IMR-90 (cell line): Measurements from ENCODE around the gene ZNF503. TPM values are rescaled to one million over a fixed set of nuclear protein-coding genes. Genes with fewer than 3 reads are reported as not detected.

Source experiments
- ATAC-seq: fragments of 200-7000 bp; cut with Tn5 transposase; 2 replicates; pipeline ENCODE4 v1.9.1; 2020; ENCODE audit warnings: low read depth, mild to moderate bottlenecking, moderate library complexity
- BruUV-seq: library from RNA; stranded (reverse); fragments of 400-500 nt; replicated peaks from 2 replicates; lab custom pipeline; 2021; lab: Mats Ljungman, UMichigan
- CTCF ChIA-PET: fragments of 300-600 bp; formaldehyde crosslinking; extraction: SDS; loops from one replicate; lab custom pipeline; 2021; ENCODE audit warnings: antibody characterized with exemption; lab: Yijun Ruan, JAX
- POLR2A ChIA-PET: fragments of 300-600 bp; sonication (Branson Sonifier 250); formaldehyde crosslinking; loops from one replicate; lab custom pipeline; 2022; ENCODE audit warnings: antibody characterized with exemption; ENCODE audit not compliant: unreplicated experiment; lab: Charles Lee
- DNase-seq: peaks from one replicate; pipeline ENCODE4 v3.0.0; 2013
- H2AFZ ChIP-seq: replicated peaks from 2 replicates; pipeline ENCODE3; 2013; ENCODE audit warnings: low read length, mild to moderate bottlenecking; ENCODE audit not compliant: poor library complexity
- H2AK5ac ChIP-seq: 2 replicates; pipeline ENCODE4 v1.6.1; 2013; ENCODE audit warnings: low read depth, low read length, inconsistent platforms
- H2AK9ac ChIP-seq: replicated peaks from 2 replicates; pipeline ENCODE3; 2013; ENCODE audit warnings: mild to moderate bottlenecking, low read depth, low read length, moderate library complexity; ENCODE audit not compliant: poor library complexity
- H2BK120ac ChIP-seq: 2 replicates; pipeline ENCODE4 v1.6.1; 2013; ENCODE audit warnings: low read depth, low read length, inconsistent platforms
- H2BK15ac ChIP-seq: 3 replicates; pipeline ENCODE4 v1.6.1; 2013; ENCODE audit warnings: low read depth, low read length, inconsistent platforms
- H2BK20ac ChIP-seq: 2 replicates; pipeline ENCODE4 v1.6.1; 2013; ENCODE audit warnings: low read depth, mild to moderate bottlenecking, inconsistent platforms, low read length, moderate library complexity
- H2BK5ac ChIP-seq: 2 replicates; pipeline ENCODE4 v1.6.1; 2013; ENCODE audit warnings: mild to moderate bottlenecking, low read depth, low read length, inconsistent platforms; ENCODE audit not compliant: poor library complexity, severe bottlenecking
- H3K14ac ChIP-seq: replicated peaks from 2 replicates; pipeline ENCODE4 v1.6.1; 2013; ENCODE audit warnings: low read depth, low read length, inconsistent platforms
- H3K18ac ChIP-seq: 2 replicates; pipeline ENCODE4 v1.6.1; 2013; ENCODE audit warnings: low read depth, low read length, control low read depth
- H3K23ac ChIP-seq: 2 replicates; pipeline ENCODE4 v1.6.1; 2013; ENCODE audit warnings: low read depth, low read length, inconsistent platforms
- H3K27ac ChIP-seq: 2 replicates; pipeline ENCODE4 v1.5.1; 2013; ENCODE audit warnings: mild to moderate bottlenecking, control low read depth, low read length; ENCODE audit not compliant: insufficient read depth
- H3K27me3 ChIP-seq: 2 replicates; pipeline ENCODE4 v1.6.1; 2013; ENCODE audit warnings: low read length; ENCODE audit not compliant: control insufficient read depth, insufficient read depth
- H3K36me3 ChIP-seq: 2 replicates; pipeline ENCODE4 v1.6.1; 2013; ENCODE audit warnings: low read length, mixed read lengths; ENCODE audit not compliant: control insufficient read depth, insufficient read depth
- H3K4ac ChIP-seq: 2 replicates; pipeline ENCODE4 v1.6.1; 2013; ENCODE audit warnings: low read depth, low read length, inconsistent platforms
- H3K4me1 ChIP-seq: 2 replicates; pipeline ENCODE4 v1.6.1; 2013; ENCODE audit warnings: low read length, mixed read lengths; ENCODE audit not compliant: control insufficient read depth, insufficient read depth
- H3K4me2 ChIP-seq: 2 replicates; pipeline ENCODE4 v1.6.1; 2013; ENCODE audit warnings: low read depth, mild to moderate bottlenecking, control low read depth, low read length, moderate library complexity
- H3K4me3 ChIP-seq: 2 replicates; pipeline ENCODE4 v1.5.1; 2013; ENCODE audit warnings: low read depth, mild to moderate bottlenecking, control low read depth, low read length, moderate library complexity; ENCODE audit not compliant: insufficient read depth
- H3K56ac ChIP-seq: 2 replicates; pipeline ENCODE4 v1.6.1; 2013; ENCODE audit warnings: low read length, inconsistent platforms; ENCODE audit not compliant: insufficient read depth; ENCODE audit errors: extremely low read depth
- H3K79me1 ChIP-seq, 2 experiments: 2 replicates each; pipeline ENCODE4 v1.6.1; 2013; ENCODE audit warnings: low read length in 2 of 2, inconsistent platforms in 1 of 2, low read depth in 1 of 2
- H3K9ac ChIP-seq: 2 replicates; pipeline ENCODE4 v1.6.1; 2013; ENCODE audit warnings: low read depth, low read length, control low read depth
- H3K9me1 ChIP-seq: 2 replicates; pipeline ENCODE4 v1.6.1; 2013; ENCODE audit warnings: low read length, inconsistent platforms; ENCODE audit not compliant: insufficient read depth
- H3K9me3 ChIP-seq: 2 replicates; pipeline ENCODE4 v1.6.1; 2013; ENCODE audit warnings: low read length; ENCODE audit not compliant: control insufficient read depth, insufficient read depth
- H4K20me1 ChIP-seq: 2 replicates; pipeline ENCODE4 v1.6.1; 2013; ENCODE audit warnings: low read length, inconsistent platforms; ENCODE audit not compliant: insufficient read depth
- H4K5ac ChIP-seq: 2 replicates; pipeline ENCODE4 v1.6.1; 2013; ENCODE audit warnings: mild to moderate bottlenecking, low read depth, low read length, control low read depth
- H4K8ac ChIP-seq, 2 experiments: 2 replicates each; pipeline ENCODE4 v1.6.1; 2013; ENCODE audit warnings: low read depth in 2 of 2, low read length in 2 of 2, control low read depth in 1 of 2, inconsistent platforms in 1 of 2
- H4K91ac ChIP-seq: 2 replicates; pipeline ENCODE4 v1.6.1; 2013; ENCODE audit warnings: low read depth, low read length, inconsistent platforms; ENCODE audit not compliant: insufficient read depth
- BHLHE40 ChIP-seq: fragments of 150-350 bp; IDR thresholded peaks from 2 replicates; pipeline ENCODE4 v1.6.1; 2016; ENCODE audit warnings: mild to moderate bottlenecking, low read depth, low read length
- CEBPB ChIP-seq: IDR thresholded peaks from 2 replicates; pipeline ENCODE4 v1.6.1; 2012; ENCODE audit warnings: low read depth, low read length, improper control_type of control experiment
- CHD1 ChIP-seq: IDR thresholded peaks from 2 replicates; pipeline ENCODE4 v1.6.1; 2012; ENCODE audit warnings: low read depth, low read length, improper control_type of control experiment
- CTCF ChIP-seq: conservative IDR thresholded peaks from 2 replicates; pipeline ENCODE4 v1.5.1; 2012; ENCODE audit warnings: mild to moderate bottlenecking, low read depth, low read length, improper control_type of control experiment
- ELK1 ChIP-seq: fragments of 150-350 bp; IDR thresholded peaks from 2 replicates; pipeline ENCODE4 v1.6.1; 2016; ENCODE audit warnings: low read depth, mild to moderate bottlenecking, low read length, moderate library complexity, borderline replicate concordance
- FOS ChIP-seq: fragments of 150-350 bp; IDR thresholded peaks from 2 replicates; pipeline ENCODE4 v1.6.1; 2016; ENCODE audit warnings: low read depth, low read length
- MAFK ChIP-seq: IDR thresholded peaks from 2 replicates; pipeline ENCODE4 v1.6.1; 2012; ENCODE audit warnings: low read depth, low read length, improper control_type of control experiment
- MAZ ChIP-seq: IDR thresholded peaks from 2 replicates; pipeline ENCODE4 v1.6.1; 2012; ENCODE audit warnings: low read depth, mild to moderate bottlenecking, low read length, improper control_type of control experiment, moderate library complexity, borderline replicate concordance
- MXI1 ChIP-seq: IDR thresholded peaks from 2 replicates; pipeline ENCODE4 v1.6.1; 2012; ENCODE audit warnings: low read depth, mild to moderate bottlenecking, low read length, moderate library complexity, borderline replicate concordance
- NFE2L2 ChIP-seq: fragments of 150-350 bp; IDR thresholded peaks from 2 replicates; pipeline ENCODE4 v1.6.1; 2016; ENCODE audit warnings: low read depth, mild to moderate bottlenecking, low read length
- POLR2A ChIP-seq: IDR thresholded peaks from 2 replicates; pipeline ENCODE4 v1.6.1; 2012; ENCODE audit warnings: mild to moderate bottlenecking, low read depth, low read length
- RAD21 ChIP-seq: IDR thresholded peaks from 2 replicates; pipeline ENCODE4 v1.6.1; 2012; ENCODE audit warnings: low read length, improper control_type of control experiment
- RCOR1 ChIP-seq: IDR thresholded peaks from 2 replicates; pipeline ENCODE4 v1.6.1; 2012; ENCODE audit warnings: mild to moderate bottlenecking, low read length, improper control_type of control experiment; ENCODE audit not compliant: insufficient replicate concordance
- RFX5 ChIP-seq: IDR thresholded peaks from 2 replicates; pipeline ENCODE4 v1.8.0; 2012; ENCODE audit warnings: low read depth, mild to moderate bottlenecking, low read length, moderate library complexity
- SMC3 ChIP-seq: fragments of 150-350 bp; IDR thresholded peaks from 2 replicates; pipeline ENCODE4 v1.6.1; 2016; ENCODE audit warnings: low read depth, mild to moderate bottlenecking, antibody characterized with exemption, low read length, moderate library complexity
- USF2 ChIP-seq: fragments of 150-350 bp; IDR thresholded peaks from 2 replicates; pipeline ENCODE4 v1.6.1; 2017; ENCODE audit warnings: mild to moderate bottlenecking, antibody characterized with exemption, low read length, low read depth
- WGBS, 2 experiments: methylation state at CpG; one replicate each; pipeline versions ENCODE4 v1.1.5 to v1.1.7; 2013; ENCODE audit warnings: missing lambda C conversion rate in 2 of 2; ENCODE audit not compliant: insufficient read length in 1 of 2; ENCODE audit errors: extremely low coverage in 2 of 2; 5-methylcytosine and 5-hydroxymethylcytosine counted together
- dilution Hi-C: fragments of 300-500 bp; cut with HindIII; formaldehyde crosslinking; loops from one replicate; pipeline ENCODE4 v1.14.3; 2018; ENCODE audit warnings: low sequenced_read_pairs; ENCODE audit not compliant: unreplicated experiment
- in situ Hi-C: fragments of 300-500 bp; cut with MboI; formaldehyde crosslinking; loops from 3 replicates; pipeline ENCODE4 v1.14.3; 2019; ENCODE audit warnings: low sequenced_read_pairs, inconsistent platforms, mixed read lengths
- intact Hi-C: fragments of 100-400 bp; cut with micrococcal nuclease; formaldehyde crosslinking; loops from 2 replicates; pipeline ENCODE4 v1.10.0; 2022
- polyA plus RNA-seq, 3 experiments: library from polyadenylated mRNA; depleted of rRNA; stranded (reverse); fragments of >200 nt; gene quantifications; 2 replicates each; pipeline ENCODE4 v1.2.3, GENCODE V29; 2012; ENCODE audit warnings: low replicate concordance in 1 of 3
- total RNA-seq: library from RNA; depleted of rRNA; stranded (reverse); fragments of >200 nt; gene quantifications from 2 replicates; pipeline ENCODE4 v1.2.3, GENCODE V29; 2012

The ZNF503 gene
- total and polyA plus RNA-seq, 2 of the 4 experiments (the other 2 are of a cell fraction): 0.36 to 5.8 TPM

GRCh38 chr10:75449382-75450074 is 48.0 kb upstream of the ZNF503 start:
- Histone ChIP-seq H3K14ac (no peak overlapping the region), H2BK15ac (no peak overlapping the region), H2BK5ac (no peak overlapping the region), H3K27ac (no peak overlapping the region), H3K9ac (no peak overlapping the region), H3K4ac (no peak overlapping the region), H3K4me3 (no peak overlapping the region), H3K9me1 (no peaks in the 10 kb centered on the region), H3K4me2 (no peak overlapping the region), H3K56ac (no peak overlapping the region), H4K5ac (no peak overlapping the region), H2BK20ac (no peak overlapping the region), H2AK9ac (no peak overlapping the region), H3K18ac (no peak overlapping the region), H4K91ac (no peak overlapping the region), H2AFZ (no peak overlapping the region), H3K27me3 (peaks cover 5% of the 10 kb centered on the region), H3K9me3 (peaks cover 5% of the 10 kb centered on the region; the same call in 1 of the 2 replicates), H3K4me1 (no peaks in the 10 kb centered on the region), H3K36me3 (no peaks in the 10 kb centered on the region), H2BK120ac (no peak overlapping the region), H3K23ac (no peak overlapping the region), H4K20me1 (no peaks in the 10 kb centered on the region), H4K8ac (no peak overlapping the region), H3K79me1 (no peaks in the 10 kb centered on the region), H2AK5ac (no peak overlapping the region)
- TF ChIP-seq MAZ (no peak), FOS (no peak), RFX5 (no peak), SMC3 (no peak), CTCF (no peak), MAFK (no peak), RAD21 (no peak), POLR2A (no peak), CHD1 (no peak), MXI1 (no peak), NFE2L2 (no peak), RCOR1 (no peak), CEBPB (no peak), ELK1 (no peak), BHLHE40 (no peak), USF2 (no peak)
- ChIA-PET POLR2A (no interaction called here), CTCF (interaction anchor here (0.6 kb wide), 1 partner anchor 92 kb away, joined by 3 read pairs; no protein-coding TSS in a partner anchor)
- in situ Hi-C loops (no loop called here), dilution Hi-C loops (no loop called here), intact Hi-C loops (no loop called here)
- no peak for ATAC-seq
- DNase-seq: no peak
- no CpG with 5 or more reads among the region's 7 CpGs for WGBS, 2 experiments
- BruUV-seq: no TSS peak
